ENCODE results near the gene AMOTL1. TPM values are rescaled to one million over a fixed set of nuclear protein-coding genes. Genes with fewer than 3 reads are reported as not detected.

The AMOTL1 gene
- total and polyA plus RNA-seq, 4 donors = 7.4 to 68.5 (median 27.3) TPM

DNA sequence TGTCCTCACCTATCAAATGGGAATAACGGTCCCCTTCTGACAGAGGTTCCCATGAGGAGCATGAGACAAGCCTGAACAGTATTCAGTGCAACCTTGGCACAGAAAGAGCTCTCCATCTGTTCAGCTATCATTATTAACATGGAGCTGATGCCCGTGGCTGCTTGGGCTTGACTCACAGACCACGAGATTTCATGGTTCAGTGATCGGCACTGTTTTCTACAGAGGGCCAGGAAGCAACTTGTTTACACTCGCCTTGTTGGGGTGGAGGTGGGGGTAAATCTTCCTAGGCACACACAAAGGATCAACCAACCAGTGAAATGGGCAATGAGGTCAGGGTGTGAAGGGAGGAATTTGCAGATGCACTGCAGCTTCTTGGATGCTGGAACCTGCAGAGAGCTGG, 117.0 kb downstream of the AMOTL1 start:
- Histone ChIP-seq H3K4me3 (no peak overlapping the region), H3K27ac (ENCODE audit: low read depth in 1 of 2, low read length in 1 of 2) (no peak overlapping the region), H3K9me3 (ENCODE audit: control insufficient read depth in 4 of 4, insufficient read depth in 3 of 4, low read length in 3 of 4) (no peaks in the 10 kb centered on the region), H3K9ac (ENCODE audit: insufficient read depth in 1 of 2, low read length in 2 of 2) (no peak overlapping the region), H3K4me1 (ENCODE audit: control insufficient read depth in 5 of 5, insufficient read depth in 5 of 5, low read length in 5 of 5) (no peaks in the 10 kb centered on the region), H3K36me3 (ENCODE audit: control insufficient read depth in 4 of 4, insufficient read depth in 4 of 4, low read length in 4 of 4) (peaks cover 0 to 10% (median 5%) of the 10 kb centered on the region in 4 donors), H3K27me3 (ENCODE audit: control insufficient read depth in 3 of 3, insufficient read depth in 3 of 3, low read length in 2 of 3) (no peaks in the 10 kb centered on the region)
- TF ChIP-seq, protein P1, sequence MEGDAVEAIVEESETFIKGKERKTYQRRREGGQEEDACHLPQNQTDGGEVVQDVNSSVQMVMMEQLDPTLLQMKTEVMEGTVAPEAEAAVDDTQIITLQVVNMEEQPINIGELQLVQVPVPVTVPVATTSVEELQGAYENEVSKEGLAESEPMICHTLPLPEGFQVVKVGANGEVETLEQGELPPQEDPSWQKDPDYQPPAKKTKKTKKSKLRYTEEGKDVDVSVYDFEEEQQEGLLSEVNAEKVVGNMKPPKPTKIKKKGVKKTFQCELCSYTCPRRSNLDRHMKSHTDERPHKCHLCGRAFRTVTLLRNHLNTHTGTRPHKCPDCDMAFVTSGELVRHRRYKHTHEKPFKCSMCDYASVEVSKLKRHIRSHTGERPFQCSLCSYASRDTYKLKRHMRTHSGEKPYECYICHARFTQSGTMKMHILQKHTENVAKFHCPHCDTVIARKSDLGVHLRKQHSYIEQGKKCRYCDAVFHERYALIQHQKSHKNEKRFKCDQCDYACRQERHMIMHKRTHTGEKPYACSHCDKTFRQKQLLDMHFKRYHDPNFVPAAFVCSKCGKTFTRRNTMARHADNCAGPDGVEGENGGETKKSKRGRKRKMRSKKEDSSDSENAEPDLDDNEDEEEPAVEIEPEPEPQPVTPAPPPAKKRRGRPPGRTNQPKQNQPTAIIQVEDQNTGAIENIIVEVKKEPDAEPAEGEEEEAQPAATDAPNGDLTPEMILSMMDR (IDR thresholded peaks at IDR 0.05; ENCODE audit: control extremely low read depth, extremely low read depth) = no peak
- DNase-seq = no peak
- ATAC-seq (ENCODE audit: insufficient read depth, low FRiP score) = no peak
- WGBS, 2 donors = 63 to 68% methylated on average over 5 of the region's 5 CpGs

DNA sequence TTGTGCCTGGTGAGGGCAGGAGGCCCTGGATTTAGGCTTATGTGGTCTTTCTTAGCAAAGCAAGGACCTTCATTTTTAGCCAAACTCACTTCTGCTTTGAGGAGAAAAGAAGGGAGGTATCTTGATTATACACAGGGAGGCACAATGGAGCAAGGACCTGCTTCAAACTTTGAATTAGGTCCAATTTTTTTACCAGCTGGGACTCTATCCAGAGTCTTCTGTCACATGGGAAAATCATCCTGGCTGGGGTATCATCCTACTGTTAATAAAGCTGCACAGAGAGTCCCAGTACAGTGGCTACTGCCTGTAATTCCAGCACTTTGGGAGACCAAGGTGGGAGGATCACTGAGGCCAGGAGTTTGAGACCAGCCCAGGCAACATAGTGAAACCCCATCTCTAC, 117.4 kb downstream of the AMOTL1 start:
- ATAC-seq (ENCODE audit: insufficient read depth, low FRiP score) (no peak), DNase-seq (peak in 2 of 3 donors; percentile 41 to 59)
- TF ChIP-seq, protein P1 (IDR thresholded peaks at IDR 0.05; ENCODE audit: control extremely low read depth, extremely low read depth) = no peak
- H3K9me3 ChIP-seq (ENCODE audit: control insufficient read depth in 4 of 4, insufficient read depth in 3 of 4, low read length in 3 of 4) = no peaks in the 10 kb centered on the region
- no peak overlapping the region for H3K27ac ChIP-seq (ENCODE audit: low read depth in 1 of 2, low read length in 1 of 2)
- H3K4me1 ChIP-seq (ENCODE audit: control insufficient read depth in 5 of 5, insufficient read depth in 5 of 5, low read length in 5 of 5) = no peaks in the 10 kb centered on the region
- H3K27me3 ChIP-seq (ENCODE audit: control insufficient read depth in 3 of 3, insufficient read depth in 3 of 3, low read length in 2 of 3) = no peaks in the 10 kb centered on the region
- no peak overlapping the region for H3K4me3 ChIP-seq
- no peak overlapping the region for H3K9ac ChIP-seq (ENCODE audit: insufficient read depth in 1 of 2, low read length in 2 of 2)
- peaks cover 0 to 10% (median 2%) of the 10 kb centered on the region in 4 donors for H3K36me3 ChIP-seq (ENCODE audit: control insufficient read depth in 4 of 4, insufficient read depth in 4 of 4, low read length in 4 of 4)

DNA sequence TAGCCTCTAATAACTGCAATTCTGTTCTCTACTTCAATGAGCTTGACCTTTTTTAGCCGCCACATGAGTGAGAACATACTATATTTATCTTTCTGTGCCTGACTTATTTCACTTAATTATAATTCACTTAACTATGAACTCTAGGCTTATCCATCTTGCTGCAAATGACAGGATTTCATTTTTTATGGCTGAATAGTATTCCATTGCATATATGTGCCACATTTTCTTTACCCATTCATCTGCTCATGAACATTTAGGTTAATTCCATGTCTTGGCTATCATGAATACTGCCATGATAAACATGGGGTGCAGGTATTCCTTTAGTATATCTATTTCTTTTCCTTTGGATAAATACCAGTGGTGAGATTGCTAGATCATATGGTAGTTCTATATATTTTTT, 120.0 kb downstream of the AMOTL1 start:
- DNase-seq (no peak), ATAC-seq (ENCODE audit: insufficient read depth, low FRiP score) (no peak)
- Histone ChIP-seq H3K27me3 (ENCODE audit: control insufficient read depth in 3 of 3, insufficient read depth in 3 of 3, low read length in 2 of 3) (no peaks in the 10 kb centered on the region), H3K9ac (ENCODE audit: insufficient read depth in 1 of 2, low read length in 2 of 2) (no peak overlapping the region), H3K36me3 (ENCODE audit: control insufficient read depth in 4 of 4, insufficient read depth in 4 of 4, low read length in 4 of 4) (peaks cover 0 to 4% (median 1%) of the 10 kb centered on the region in 4 donors), H3K27ac (ENCODE audit: low read depth in 1 of 2, low read length in 1 of 2) (no peak overlapping the region), H3K4me3 (no peak overlapping the region), H3K4me1 (ENCODE audit: control insufficient read depth in 5 of 5, insufficient read depth in 5 of 5, low read length in 5 of 5) (no peaks in the 10 kb centered on the region), H3K9me3 (ENCODE audit: control insufficient read depth in 4 of 4, insufficient read depth in 3 of 4, low read length in 3 of 4) (peaks cover 0 to 3% (median 0%) of the 10 kb centered on the region in 4 donors)
- TF ChIP-seq, protein P1 (IDR thresholded peaks at IDR 0.05; ENCODE audit: control extremely low read depth, extremely low read depth) = no peak
- WGBS, 2 donors = 0% methylated on average over 1 of the region's 1 CpG

DNA sequence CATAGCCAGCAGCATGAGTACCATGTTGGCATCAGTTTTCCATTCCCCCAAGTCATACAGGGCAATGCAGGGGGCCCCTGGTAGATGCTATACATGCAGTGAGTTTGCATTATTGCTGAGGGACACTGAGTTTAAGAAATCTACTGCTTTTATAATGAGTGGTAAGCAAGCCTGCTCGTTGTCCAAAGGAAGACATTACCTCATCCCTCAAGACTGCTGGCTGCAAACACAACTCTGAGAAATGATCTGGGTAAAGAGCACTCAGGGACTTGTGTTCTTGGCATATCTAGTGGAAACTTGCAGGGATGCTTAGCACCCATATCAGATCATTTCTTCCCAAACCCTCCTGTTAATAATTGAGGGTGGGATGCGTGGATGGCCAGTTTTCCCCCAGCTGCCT, 127.3 kb downstream of the AMOTL1 start:
- DNase-seq (peak in 1 of 3 donors; percentile 20), ATAC-seq (ENCODE audit: insufficient read depth, low FRiP score) (no peak)
- Histone ChIP-seq H3K9me3 (ENCODE audit: control insufficient read depth in 4 of 4, insufficient read depth in 3 of 4, low read length in 3 of 4) (peaks cover 0 to 3% (median under 1%) of the 10 kb centered on the region in 4 donors), H3K9ac (ENCODE audit: insufficient read depth in 1 of 2, low read length in 2 of 2) (no peak overlapping the region), H3K4me1 (ENCODE audit: control insufficient read depth in 5 of 5, insufficient read depth in 5 of 5, low read length in 5 of 5) (no peaks in the 10 kb centered on the region), H3K27me3 (ENCODE audit: control insufficient read depth in 3 of 3, insufficient read depth in 3 of 3, low read length in 2 of 3) (no peaks in the 10 kb centered on the region), H3K27ac (ENCODE audit: low read depth in 1 of 2, low read length in 1 of 2) (no peak overlapping the region), H3K36me3 (ENCODE audit: control insufficient read depth in 4 of 4, insufficient read depth in 4 of 4, low read length in 4 of 4) (peaks cover 0 to 3% (median 0%) of the 10 kb centered on the region in 4 donors), H3K4me3 (no peak overlapping the region)
- 54 to 74% methylated on average over 2 of the region's 2 CpGs for WGBS, 2 donors
- TF ChIP-seq, protein P1 (IDR thresholded peaks at IDR 0.05; ENCODE audit: control extremely low read depth, extremely low read depth) = no peak
